Left forelimb (tissue), 1 donor: ENCODE data around the gene BTBD8.

Experiments used
- DNase-seq: peaks from one replicate; pipeline ENCODE4 v3.0.0-alpha.2; 2018; ENCODE audit warnings: low spot score

Gene BTBD8

GRCh38 chr1:92192246-92192645 is 112.1 kb downstream of the BTBD8 start:
- DNase-seq: no peak

- DNase-seq: no peak
Observed at GRCh38 chr1:92194511-92194910, 114.4 kb downstream of the BTBD8 start.

- DNase-seq: no peak
Observed at GRCh38 chr1:92201973-92202372, 121.8 kb downstream of the BTBD8 start.

GRCh38 chr1:92203105-92203504 is 123.0 kb downstream of the BTBD8 start:
- DNase-seq: no peak

GRCh38 chr1:92210701-92211100 is 130.6 kb downstream of the BTBD8 start:
- DNase-seq: no peak

GRCh38 chr1:92211166-92211565 is 131.0 kb downstream of the BTBD8 start:
- DNase-seq: no peak

GRCh38 chr1:92217721-92218120 is 137.6 kb downstream of the BTBD8 start, which contains the start of gene C1orf146:
Gene C1orf146, plus strand, starts transcription at chr1:92217915. Its CDS starts 13,506 bp downstream, at chr1:92231421.
- DNase-seq: no peak

GRCh38 chr1:92218559-92218958 is 138.4 kb downstream of the BTBD8 start:
- no peak for DNase-seq

GRCh38 chr1:92219028-92219427 is 138.9 kb downstream of the BTBD8 start:
- no peak for DNase-seq

- no peak for DNase-seq
Observed at GRCh38 chr1:92228401-92228800, 148.3 kb downstream of the BTBD8 start.

GRCh38 chr1:92230736-92231135 is 150.6 kb downstream of the BTBD8 start:
- DNase-seq: no peak
